Glutamatergic neuron (in vitro differentiated cells): ENCODE data around the gene HIVEP2. TPM values are rescaled to one million over a fixed set of nuclear protein-coding genes. Genes with fewer than 3 reads are reported as not detected.

Experiments
- DNase-seq: peaks from one replicate; pipeline ENCODE4 v3.0.0; 2022
- H3K27ac Mint-ChIP-seq: one replicate; pipeline ENCODE4 v1.8.0; 2020; ENCODE audit warnings: mild to moderate bottlenecking, mixed read lengths, inconsistent platforms; ENCODE audit not compliant: unreplicated experiment
- H3K27me3 Mint-ChIP-seq: one replicate; pipeline ENCODE4 v1.8.0; 2020; ENCODE audit warnings: mild to moderate bottlenecking, moderate library complexity, mixed read lengths, inconsistent platforms; ENCODE audit not compliant: unreplicated experiment
- H3K36me3 Mint-ChIP-seq: one replicate; pipeline ENCODE4 v1.8.0; 2020; ENCODE audit warnings: mild to moderate bottlenecking, mixed read lengths, inconsistent platforms; ENCODE audit not compliant: unreplicated experiment
- H3K4me1 Mint-ChIP-seq: one replicate; pipeline ENCODE4 v1.8.0; 2020; ENCODE audit warnings: mild to moderate bottlenecking, low read depth, mixed read lengths, inconsistent platforms; ENCODE audit not compliant: unreplicated experiment
- H3K4me3 Mint-ChIP-seq: one replicate; pipeline ENCODE4 v1.8.0; 2020; ENCODE audit warnings: mild to moderate bottlenecking, mixed read lengths, inconsistent platforms; ENCODE audit not compliant: unreplicated experiment
- H3K9me3 Mint-ChIP-seq: one replicate; pipeline ENCODE4 v1.8.0; 2020; ENCODE audit warnings: mild to moderate bottlenecking, moderate library complexity, mixed read lengths, inconsistent platforms; ENCODE audit not compliant: unreplicated experiment
- total RNA-seq: library from RNA; stranded (reverse); fragmentation: NEBNext Ultra II Directional; extraction: Animal tissue kit (Norgen Biotek cat#: 25700); gene quantifications from one replicate; pipeline ENCODE4 v1.2.1, GENCODE V29; 2021; ENCODE audit not compliant: unreplicated experiment
- TF ChIP-seq, protein P1 (sequence below): fragments of 200-600 bp; sonication (generic); IDR thresholded peaks from one replicate; pipeline ENCODE4 v1.5.0; 2021; ENCODE audit not compliant: partially characterized antibody, unreplicated experiment

Gene HIVEP2
- total RNA-seq, 1 donor from 2014 or later: 2.6 TPM

GRCh38 chr6:142891454-142891853, 53.5 kb downstream of the HIVEP2 start:
- TF ChIP-seq, protein P1, sequence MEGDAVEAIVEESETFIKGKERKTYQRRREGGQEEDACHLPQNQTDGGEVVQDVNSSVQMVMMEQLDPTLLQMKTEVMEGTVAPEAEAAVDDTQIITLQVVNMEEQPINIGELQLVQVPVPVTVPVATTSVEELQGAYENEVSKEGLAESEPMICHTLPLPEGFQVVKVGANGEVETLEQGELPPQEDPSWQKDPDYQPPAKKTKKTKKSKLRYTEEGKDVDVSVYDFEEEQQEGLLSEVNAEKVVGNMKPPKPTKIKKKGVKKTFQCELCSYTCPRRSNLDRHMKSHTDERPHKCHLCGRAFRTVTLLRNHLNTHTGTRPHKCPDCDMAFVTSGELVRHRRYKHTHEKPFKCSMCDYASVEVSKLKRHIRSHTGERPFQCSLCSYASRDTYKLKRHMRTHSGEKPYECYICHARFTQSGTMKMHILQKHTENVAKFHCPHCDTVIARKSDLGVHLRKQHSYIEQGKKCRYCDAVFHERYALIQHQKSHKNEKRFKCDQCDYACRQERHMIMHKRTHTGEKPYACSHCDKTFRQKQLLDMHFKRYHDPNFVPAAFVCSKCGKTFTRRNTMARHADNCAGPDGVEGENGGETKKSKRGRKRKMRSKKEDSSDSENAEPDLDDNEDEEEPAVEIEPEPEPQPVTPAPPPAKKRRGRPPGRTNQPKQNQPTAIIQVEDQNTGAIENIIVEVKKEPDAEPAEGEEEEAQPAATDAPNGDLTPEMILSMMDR: no peak
- Mint-ChIP-seq H3K27me3 (no peaks in the 10 kb centered on the region), H3K36me3 (no peaks in the 10 kb centered on the region), H3K27ac (no peak overlapping the region), H3K4me1 (no peaks in the 10 kb centered on the region), H3K9me3 (no peaks in the 10 kb centered on the region), H3K4me3 (no peak overlapping the region)
- DNase-seq: no peak

GRCh38 chr6:142888456-142888855, 56.5 kb downstream of the HIVEP2 start:
- H3K4me3 Mint-ChIP-seq: no peak overlapping the region
- H3K4me1 Mint-ChIP-seq: peaks cover 8% of the 10 kb centered on the region
- no peaks in the 10 kb centered on the region for H3K36me3 Mint-ChIP-seq
- no peaks in the 10 kb centered on the region for H3K9me3 Mint-ChIP-seq
- H3K27ac Mint-ChIP-seq: no peak overlapping the region
- H3K27me3 Mint-ChIP-seq: peaks cover 1% of the 10 kb centered on the region
- DNase-seq: no peak
- TF ChIP-seq, protein P1: no peak

GRCh38 chr6:142887517-142887916, 57.5 kb downstream of the HIVEP2 start:
- Mint-ChIP-seq H3K27ac (no peak overlapping the region), H3K9me3 (no peaks in the 10 kb centered on the region)

DNA sequence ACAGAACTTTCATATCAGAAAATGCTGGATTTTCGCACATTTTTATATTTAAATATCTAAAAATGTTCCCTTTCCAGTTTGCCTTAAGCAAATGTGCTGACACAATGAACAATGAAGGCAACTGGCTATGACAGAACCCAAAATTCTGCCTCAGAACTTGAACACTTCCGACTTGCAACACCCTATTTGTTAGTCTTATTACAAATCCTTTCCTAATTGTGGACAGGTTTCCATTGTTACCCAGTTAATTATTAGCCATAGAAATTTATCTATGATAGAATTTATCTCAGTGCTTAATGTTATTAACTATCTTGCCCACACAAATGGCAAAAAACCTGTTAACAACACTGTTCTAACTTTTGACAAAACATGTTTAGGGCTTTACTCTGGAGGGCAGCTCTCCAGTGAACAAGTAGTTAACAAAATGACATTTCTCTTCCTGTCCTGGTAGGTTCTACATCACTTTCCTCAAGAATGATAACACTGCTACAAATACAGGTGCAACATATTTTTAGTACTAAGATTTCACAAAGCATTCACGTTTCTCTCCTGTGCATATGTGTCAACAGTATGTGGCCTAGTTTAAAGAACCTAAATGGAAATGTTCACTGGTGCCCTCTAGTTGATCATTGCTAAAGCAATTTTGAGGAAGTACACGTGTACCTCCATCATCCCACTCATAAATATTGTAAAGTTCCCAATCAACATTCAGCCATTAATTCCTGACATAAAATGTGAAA, 58.4 kb downstream of the HIVEP2 start:
- peaks cover 8% of the 10 kb centered on the region for H3K4me1 Mint-ChIP-seq
- no peak for DNase-seq
- H3K36me3 Mint-ChIP-seq: no peaks in the 10 kb centered on the region
- peaks cover 1% of the 10 kb centered on the region for H3K27me3 Mint-ChIP-seq
- TF ChIP-seq, protein P1: no peak
- no peaks in the 10 kb centered on the region for H3K9me3 Mint-ChIP-seq
- no peak overlapping the region for H3K27ac Mint-ChIP-seq
- H3K4me3 Mint-ChIP-seq: no peak overlapping the region

More at GRCh38 chr6:142887517-142887916, 57.5 kb downstream of the HIVEP2 start:
- Mint-ChIP-seq H3K4me1 (peaks cover 8% of the 10 kb centered on the region), H3K4me3 (no peak overlapping the region), H3K36me3 (no peaks in the 10 kb centered on the region), H3K27me3 (peaks cover 1% of the 10 kb centered on the region)
- no peak for DNase-seq
- TF ChIP-seq, protein P1: no peak

GRCh38 chr6:142885182-142885867, 59.7 kb downstream of the HIVEP2 start:
- Mint-ChIP-seq H3K4me3 (no peak overlapping the region), H3K36me3 (no peaks in the 10 kb centered on the region), H3K27ac (no peak overlapping the region), H3K27me3 (peaks cover 1% of the 10 kb centered on the region), H3K4me1 (peaks cover 8% of the 10 kb centered on the region), H3K9me3 (no peaks in the 10 kb centered on the region)
- DNase-seq: no peak
- TF ChIP-seq, protein P1: no peak
